Vagina (tissue), 2 donors: ENCODE results near the gene PHF10. TPM values are rescaled to one million over a fixed set of nuclear protein-coding genes. Genes with fewer than 3 reads are reported as not detected.

Source experiments
- DNase-seq, 2 donors: peaks; one replicate each; pipeline ENCODE4 v3.0.0-alpha.2; 2017; ENCODE audit errors: extremely low spot score in 2 of 2
- H3K27ac ChIP-seq: fragments of 200-600 bp; sonication (generic); one replicate; pipeline ENCODE4 v1.5.1; 2019
- H3K27me3 ChIP-seq: fragments of 200-600 bp; sonication (generic); one replicate; pipeline ENCODE4 v1.5.1; 2019
- H3K36me3 ChIP-seq, 2 donors: fragments of 200-600 bp; sonication (generic); one replicate each; pipeline ENCODE4 v1.5.1; 2017 to 2019
- H3K4me1 ChIP-seq: fragments of 200-600 bp; sonication (generic); one replicate; pipeline ENCODE4 v1.5.1; 2019
- H3K4me3 ChIP-seq, 2 donors: fragments of 200-600 bp; sonication (generic); 1 replicate in 1 of 2; 2 replicates in 1 of 2; pipeline ENCODE4 v1.5.1; 2016 to 2019
- H3K9me3 ChIP-seq: fragments of 200-600 bp; sonication (generic); one replicate; pipeline ENCODE4 v1.5.1; 2019
- POLR2A ChIP-seq, 2 donors: fragments of 450-650 bp; IDR thresholded peaks; one replicate each; pipeline ENCODE4 v1.6.1; 2017; ENCODE audit warnings: antibody characterized with exemption in 2 of 2, mild to moderate bottlenecking in 2 of 2, moderate library complexity in 2 of 2
- POLR2AphosphoS5 ChIP-seq, 2 donors: sonication (generic); formaldehyde crosslinking; IDR thresholded peaks; one replicate each; pipeline ENCODE4 v1.9.0; 2017; ENCODE audit warnings: antibody characterized with exemption in 2 of 2, mild to moderate bottlenecking in 2 of 2, low read depth in 1 of 2; ENCODE audit not compliant: insufficient read depth in 1 of 2
- intact Hi-C: fragments of 100-400 bp; cut with DNase I; formaldehyde crosslinking; loops from one replicate; pipeline ENCODE4 v1.15.1; 2023
- total RNA-seq: library from RNA; depleted of rRNA; stranded (reverse); fragments of >200 nt; gene quantifications from one replicate; pipeline ENCODE4 v1.2.3, GENCODE V29; 2016
- TF ChIP-seq, protein P1 (sequence below), 3 experiments: fragments of 450-650 bp in 2 of 3; fragments of 200-600 bp in 1 of 3; sonication (generic) in 1 of 3; IDR thresholded peaks; one replicate each; pipeline ENCODE4 v1.5.1; 2017 to 2019; ENCODE audit warnings: antibody characterized with exemption in 3 of 3, mild to moderate bottlenecking in 2 of 3, moderate library complexity in 2 of 3

Gene PHF10
- total RNA-seq, 1 donor from 2014 or later = 54.8 TPM

DNA sequence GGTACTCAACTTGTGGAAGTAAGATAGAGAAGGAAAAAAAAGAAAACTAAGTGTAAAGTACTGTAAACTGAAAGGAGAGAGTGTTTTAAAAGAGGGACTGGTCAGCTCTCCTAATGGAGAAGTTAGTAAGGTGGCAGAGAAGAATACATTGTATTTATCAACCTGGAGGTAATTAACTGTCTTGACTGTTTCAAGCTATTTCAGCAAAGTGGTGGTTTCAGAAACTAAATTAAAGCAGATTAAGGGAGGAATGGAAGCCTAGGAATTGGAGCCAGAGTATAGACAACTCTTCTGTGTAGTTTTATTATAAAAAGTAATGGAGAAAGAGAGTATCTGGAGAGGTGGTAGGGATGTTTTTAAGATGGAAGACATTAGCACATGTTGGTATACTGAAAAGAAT, 2.7 kb upstream of the PHF10 start:
- intact Hi-C loops = no loop called here
- H3K4me1 ChIP-seq = peaks cover 19% of the 10 kb centered on the region
- H3K27me3 ChIP-seq = no peaks in the 10 kb centered on the region
- no peak overlapping the region for H3K4me3 ChIP-seq
- TF ChIP-seq POLR2AphosphoS5 (IDR thresholded peaks at IDR 0.05; ENCODE audit: insufficient read depth in 1 of 2, low read depth in 1 of 2) = no peak
- no peaks in the 10 kb centered on the region for H3K36me3 ChIP-seq
- no peaks in the 10 kb centered on the region for H3K9me3 ChIP-seq
- H3K27ac ChIP-seq = no peak overlapping the region
- no peak for DNase-seq

GRCh38 chr6:169726049-169726400, 1.7 kb upstream of the PHF10 start:
- Histone ChIP-seq H3K36me3 (no peaks in the 10 kb centered on the region), H3K4me3 (no peak overlapping the region), H3K4me1 (peaks cover 29% of the 10 kb centered on the region), H3K9me3 (no peaks in the 10 kb centered on the region), H3K27me3 (no peaks in the 10 kb centered on the region), H3K27ac (no peak overlapping the region)
- intact Hi-C loops = no loop called here
- no peak for TF ChIP-seq POLR2A (IDR thresholded peaks at IDR 0.05)
- TF ChIP-seq, protein P1, sequence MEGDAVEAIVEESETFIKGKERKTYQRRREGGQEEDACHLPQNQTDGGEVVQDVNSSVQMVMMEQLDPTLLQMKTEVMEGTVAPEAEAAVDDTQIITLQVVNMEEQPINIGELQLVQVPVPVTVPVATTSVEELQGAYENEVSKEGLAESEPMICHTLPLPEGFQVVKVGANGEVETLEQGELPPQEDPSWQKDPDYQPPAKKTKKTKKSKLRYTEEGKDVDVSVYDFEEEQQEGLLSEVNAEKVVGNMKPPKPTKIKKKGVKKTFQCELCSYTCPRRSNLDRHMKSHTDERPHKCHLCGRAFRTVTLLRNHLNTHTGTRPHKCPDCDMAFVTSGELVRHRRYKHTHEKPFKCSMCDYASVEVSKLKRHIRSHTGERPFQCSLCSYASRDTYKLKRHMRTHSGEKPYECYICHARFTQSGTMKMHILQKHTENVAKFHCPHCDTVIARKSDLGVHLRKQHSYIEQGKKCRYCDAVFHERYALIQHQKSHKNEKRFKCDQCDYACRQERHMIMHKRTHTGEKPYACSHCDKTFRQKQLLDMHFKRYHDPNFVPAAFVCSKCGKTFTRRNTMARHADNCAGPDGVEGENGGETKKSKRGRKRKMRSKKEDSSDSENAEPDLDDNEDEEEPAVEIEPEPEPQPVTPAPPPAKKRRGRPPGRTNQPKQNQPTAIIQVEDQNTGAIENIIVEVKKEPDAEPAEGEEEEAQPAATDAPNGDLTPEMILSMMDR (IDR thresholded peaks at IDR 0.05) = no peak
- TF ChIP-seq POLR2AphosphoS5 (IDR thresholded peaks at IDR 0.05; ENCODE audit: insufficient read depth in 1 of 2, low read depth in 1 of 2) = no peak
- no peak for DNase-seq

- no peaks in the 10 kb centered on the region for H3K27me3 ChIP-seq
- H3K36me3 ChIP-seq = no peaks in the 10 kb centered on the region
- H3K4me1 ChIP-seq = peaks cover 34% of the 10 kb centered on the region
- peak overlapping the region; percentile 92 for H3K27ac ChIP-seq
- DNase-seq = peak in 1 of 2 donors; percentile 89
- intact Hi-C loops = no loop called here
- peak in 1 of 2 donors; percentile 74 for TF ChIP-seq POLR2AphosphoS5 (IDR thresholded peaks at IDR 0.05; ENCODE audit: insufficient read depth in 1 of 2, low read depth in 1 of 2)
- TF ChIP-seq POLR2A (IDR thresholded peaks at IDR 0.05) = no peak
- TF ChIP-seq, protein P1 (IDR thresholded peaks at IDR 0.05) = no peak
- no peaks in the 10 kb centered on the region for H3K9me3 ChIP-seq
- H3K4me3 ChIP-seq = peak overlapping the region; percentile 71 to 92
Measured at GRCh38 chr6:169725125-169726048, 1.1 kb upstream of the PHF10 start.

GRCh38 chr6:169723991-169724493, 258 bp downstream of the PHF10 start:
- H3K4me1 ChIP-seq = peaks cover 41% of the 10 kb centered on the region
- intact Hi-C loops = no loop called here

DNA sequence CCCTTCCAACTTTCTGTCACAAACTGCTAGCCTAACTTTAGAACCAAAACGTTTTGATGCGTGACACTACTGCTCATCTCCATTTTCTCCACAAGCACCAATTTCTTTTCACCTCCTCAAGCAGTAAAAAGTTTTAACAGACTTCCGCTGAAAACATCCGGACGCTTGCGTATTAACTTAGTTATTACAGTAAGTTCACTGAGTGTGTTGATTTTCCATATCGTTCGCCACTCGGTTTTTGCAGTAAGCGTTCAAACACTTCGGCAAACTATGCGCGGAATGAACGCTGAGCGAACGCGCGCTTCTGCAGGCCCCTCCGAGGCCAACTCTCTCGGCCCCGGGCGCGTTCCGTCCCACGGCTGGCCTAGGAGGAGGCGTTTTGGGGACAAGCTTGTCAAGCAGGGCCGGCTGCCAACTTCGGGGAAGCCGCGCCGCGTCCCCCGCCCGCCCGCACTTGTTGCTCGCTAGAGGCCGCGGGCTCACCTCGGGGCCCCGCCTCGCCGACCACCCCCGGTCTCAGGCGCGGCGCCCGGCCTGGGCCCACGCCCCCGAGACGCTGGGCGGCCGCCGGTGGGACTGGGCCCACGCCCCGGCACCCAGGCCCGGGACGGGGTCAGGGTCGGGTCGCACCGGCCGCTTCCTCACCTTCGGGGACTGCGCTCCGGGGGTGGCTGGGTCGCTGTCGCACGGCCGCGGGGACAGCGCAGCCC, 945 bp downstream of the PHF10 start:
- peak in 1 of 2 donors; percentile 88 for DNase-seq
- H3K4me1 ChIP-seq = peaks cover 41% of the 10 kb centered on the region
- intact Hi-C loops = no loop called here

More at GRCh38 chr6:169723991-169724493, 258 bp downstream of the PHF10 start:
- no peaks in the 10 kb centered on the region for H3K27me3 ChIP-seq
- no peaks in the 10 kb centered on the region for H3K9me3 ChIP-seq
- H3K4me3 ChIP-seq = peak overlapping the region; percentile 71 to 92
- H3K27ac ChIP-seq = peak overlapping the region; percentile 92
- DNase-seq = no peak
- TF ChIP-seq, protein P1 (IDR thresholded peaks at IDR 0.05) = no peak
- H3K36me3 ChIP-seq = no peaks in the 10 kb centered on the region

More for the DNA sequence above, 945 bp downstream of the PHF10 start:
- Histone ChIP-seq H3K27me3 (no peaks in the 10 kb centered on the region), H3K9me3 (no peaks in the 10 kb centered on the region), H3K36me3 (no peaks in the 10 kb centered on the region), H3K4me3 (peak overlapping the region; percentile 71 to 89), H3K27ac (peak overlapping the region; percentile 95)
- TF ChIP-seq POLR2AphosphoS5 (IDR thresholded peaks at IDR 0.05; ENCODE audit: insufficient read depth in 1 of 2, low read depth in 1 of 2) = peak in 1 of 2 donors; percentile 79
- TF ChIP-seq POLR2A (IDR thresholded peaks at IDR 0.05) = no peak
- TF ChIP-seq, protein P1 (IDR thresholded peaks at IDR 0.05) = no peak
